Measurements from ENCODE around the gene CHM.

GRCh38 chrX:85906399-85906798, 141.0 kb downstream of the CHM start:
- TF ChIP-seq POLR2A (IDR thresholded peaks at IDR 0.05; ENCODE audit: low read length) (no peak), GATA1 (IDR thresholded peaks at IDR 0.05; ENCODE audit: low read depth, low read length) (no peak)
